HUES48 (cell line): ENCODE data around the gene GPBAR1.

Experiments used
- H3K27ac ChIP-seq: one replicate; pipeline ENCODE4 v1.7.0; 2013; ENCODE audit warnings: low read depth, low read length, inconsistent platforms
- H3K27me3 ChIP-seq: 2 replicates; pipeline ENCODE4 v1.6.1; 2013; ENCODE audit warnings: mild to moderate bottlenecking, low read length; ENCODE audit not compliant: control insufficient read depth, insufficient read depth
- H3K36me3 ChIP-seq: 2 replicates; pipeline ENCODE4 v1.6.1; 2013; ENCODE audit warnings: low read length; ENCODE audit not compliant: control insufficient read depth, insufficient read depth
- H3K4me1 ChIP-seq: 2 replicates; pipeline ENCODE4 v1.6.1; 2013; ENCODE audit warnings: mild to moderate bottlenecking, low read length; ENCODE audit not compliant: control insufficient read depth, insufficient read depth
- H3K4me3 ChIP-seq: 2 replicates; pipeline ENCODE4 v1.5.1; 2013; ENCODE audit warnings: mild to moderate bottlenecking, low read depth, low read length
- H3K9ac ChIP-seq: 2 replicates; pipeline ENCODE4 v1.6.1; 2013; ENCODE audit warnings: mild to moderate bottlenecking, low read depth, low read length, moderate library complexity
- H3K9me3 ChIP-seq: 2 replicates; pipeline ENCODE4 v1.6.1; 2013; ENCODE audit warnings: low read length; ENCODE audit not compliant: control insufficient read depth, insufficient read depth

The GPBAR1 gene

GRCh38 chr2:218260742-218261422 lies at the start of gene GPBAR1:
GPBAR1 (plus strand) TSS chr2:218261015; CDS start chr2:218262725, 1,710 bp downstream.
- Histone ChIP-seq H3K4me3 (no peak within 1 kb of the TSS), H3K4me1 (peaks cover 19% of the 10 kb centered on the region), H3K36me3 (peaks cover 30% of the 10 kb centered on the region), H3K9me3 (no peaks in the 10 kb centered on the region), H3K27ac (peak within 1 kb of the TSS; percentile 63), H3K9ac (no peak within 1 kb of the TSS), H3K27me3 (no peaks in the 10 kb centered on the region)

GRCh38 chr2:218214116-218214515 lies 46.7 kb upstream of the GPBAR1 start:
- no peak overlapping the region for H3K27ac ChIP-seq

DNA sequence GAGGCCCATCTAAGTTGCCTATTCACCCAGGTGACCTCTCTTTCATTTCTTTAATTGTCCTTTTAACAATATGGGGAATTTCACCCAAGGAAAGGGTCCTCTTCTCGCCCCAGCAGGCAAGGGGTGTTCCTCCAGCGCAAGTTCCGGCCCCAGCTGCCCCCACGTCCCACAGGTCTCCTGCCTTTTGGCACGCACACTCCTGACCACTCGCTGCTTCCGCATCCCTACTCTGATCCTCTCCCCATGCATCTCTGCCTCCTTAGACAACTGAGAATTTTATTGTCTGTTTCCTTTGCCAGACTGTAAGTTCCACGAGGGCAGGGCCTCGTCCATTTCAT lies 44.5 kb upstream of the GPBAR1 start:
- Histone ChIP-seq H3K9me3 (no peaks in the 10 kb centered on the region), H3K27me3 (no peaks in the 10 kb centered on the region), H3K36me3 (peaks cover 9% of the 10 kb centered on the region), H3K4me1 (peaks cover 16% of the 10 kb centered on the region), H3K4me3 (peak overlapping the region; percentile 94), H3K9ac (no peak overlapping the region), H3K27ac (peak overlapping the region; percentile 87)

More at GRCh38 chr2:218214116-218214515, 46.7 kb upstream of the GPBAR1 start:
- no peak overlapping the region for H3K4me3 ChIP-seq
- H3K9me3 ChIP-seq: 0 out of 2 replicates have a peak, but pooled peaks cover 4% of the 10 kb centered on the region
- no peak overlapping the region for H3K9ac ChIP-seq
- H3K36me3 ChIP-seq: no peaks in the 10 kb centered on the region
- H3K27me3 ChIP-seq: no peaks in the 10 kb centered on the region
- H3K4me1 ChIP-seq: peaks cover 8% of the 10 kb centered on the region

GRCh38 chr2:218216674-218217359 lies 44.0 kb upstream of the GPBAR1 start, which contains the start of gene ARPC2:
ARPC2 (plus strand) TSS chr2:218217189; CDS start chr2:218217471, 282 bp downstream.
- Histone ChIP-seq H3K9ac (peak within 1 kb of the TSS; percentile 60), H3K4me1 (peaks cover 16% of the 10 kb centered on the region), H3K4me3 (peak within 1 kb of the TSS; percentile 94), H3K36me3 (peaks cover 10% of the 10 kb centered on the region), H3K27ac (peak within 1 kb of the TSS; percentile 87), H3K9me3 (no peaks in the 10 kb centered on the region), H3K27me3 (no peaks in the 10 kb centered on the region)

- H3K9ac ChIP-seq: peak overlapping the region; percentile 60
- H3K27me3 ChIP-seq: no peaks in the 10 kb centered on the region
- peak overlapping the region; percentile 94 for H3K4me3 ChIP-seq
- no peaks in the 10 kb centered on the region for H3K9me3 ChIP-seq
- H3K36me3 ChIP-seq: peaks cover 13% of the 10 kb centered on the region
- peaks cover 16% of the 10 kb centered on the region for H3K4me1 ChIP-seq
- H3K27ac ChIP-seq: peak overlapping the region; percentile 87
These were observed 43.2 kb upstream of the GPBAR1 start for GRCh38 chr2:218217360-218218267.

- H3K4me1 ChIP-seq: peaks cover 16% of the 10 kb centered on the region
These were observed 42.3 kb upstream of the GPBAR1 start for GRCh38 chr2:218218268-218219185.

DNA sequence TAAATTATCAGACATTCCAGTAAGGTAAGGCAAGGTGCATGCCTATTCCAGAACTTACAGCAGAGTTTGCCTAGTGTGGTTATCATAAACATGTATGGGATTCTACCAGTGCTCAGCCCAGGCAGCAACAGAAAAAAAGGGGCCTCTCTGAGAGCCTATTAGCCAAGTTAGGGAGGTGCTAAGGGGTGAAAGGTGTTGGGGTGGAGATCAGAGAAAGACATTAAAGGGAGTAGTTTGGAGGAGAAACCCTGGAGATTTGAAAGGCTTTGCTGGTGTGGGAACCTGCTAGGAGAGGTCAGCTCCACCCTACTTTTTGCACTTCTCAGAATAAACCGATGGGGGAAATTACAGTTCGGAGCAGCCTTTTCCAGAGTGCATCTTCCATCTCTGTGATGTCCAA lies 40.9 kb upstream of the GPBAR1 start:
- Histone ChIP-seq H3K27me3 (no peaks in the 10 kb centered on the region), H3K9ac (no peak overlapping the region), H3K4me3 (no peak overlapping the region), H3K4me1 (peaks cover 16% of the 10 kb centered on the region), H3K9me3 (no peaks in the 10 kb centered on the region), H3K27ac (no peak overlapping the region), H3K36me3 (peaks cover 37% of the 10 kb centered on the region)

More at GRCh38 chr2:218218268-218219185, 42.3 kb upstream of the GPBAR1 start:
- Histone ChIP-seq H3K9ac (0 out of 2 replicates have a peak overlapping the region, but pooled peaks have one; percentile 50), H3K27me3 (no peaks in the 10 kb centered on the region), H3K4me3 (peak overlapping the region; percentile 94), H3K36me3 (peaks cover 23% of the 10 kb centered on the region), H3K9me3 (no peaks in the 10 kb centered on the region), H3K27ac (no peak overlapping the region)

- Histone ChIP-seq H3K4me1 (peaks cover 16% of the 10 kb centered on the region), H3K27me3 (no peaks in the 10 kb centered on the region), H3K36me3 (peaks cover 47% of the 10 kb centered on the region), H3K9me3 (no peaks in the 10 kb centered on the region), H3K9ac (no peak overlapping the region), H3K27ac (no peak overlapping the region), H3K4me3 (no peak overlapping the region)
These were observed 39.8 kb upstream of the GPBAR1 start for GRCh38 chr2:218221000-218221399.

DNA sequence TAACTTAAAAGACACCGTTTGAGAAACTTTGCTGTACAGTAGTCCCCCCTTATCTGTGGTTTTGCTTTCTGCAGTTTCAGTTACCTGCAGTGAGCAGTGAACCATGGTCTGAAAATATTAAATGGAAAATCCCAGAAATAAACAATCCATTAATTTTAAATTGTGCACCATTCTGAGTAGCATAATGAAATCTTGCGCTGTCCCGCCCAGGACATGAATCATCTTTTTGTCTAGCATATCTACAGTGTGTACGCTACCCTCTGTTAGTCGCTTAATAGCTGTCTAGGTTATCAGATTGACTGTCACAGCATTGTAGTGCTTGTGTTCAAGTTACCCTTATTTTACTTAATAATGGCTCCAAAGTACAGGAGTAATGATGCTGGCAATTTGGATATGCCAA lies 37.8 kb upstream of the GPBAR1 start:
- H3K9ac ChIP-seq: no peak overlapping the region
- no peak overlapping the region for H3K4me3 ChIP-seq
- H3K9me3 ChIP-seq: no peaks in the 10 kb centered on the region
- H3K27ac ChIP-seq: no peak overlapping the region
- no peaks in the 10 kb centered on the region for H3K27me3 ChIP-seq
- H3K36me3 ChIP-seq: peaks cover 62% of the 10 kb centered on the region
- peaks cover 16% of the 10 kb centered on the region for H3K4me1 ChIP-seq

GRCh38 chr2:218224186-218224585 lies 36.6 kb upstream of the GPBAR1 start:
- Histone ChIP-seq H3K9ac (no peak overlapping the region), H3K36me3 (peaks cover 72% of the 10 kb centered on the region), H3K27ac (no peak overlapping the region), H3K4me1 (0 out of 2 replicates have a peak, but pooled peaks cover 7% of the 10 kb centered on the region), H3K27me3 (no peaks in the 10 kb centered on the region), H3K9me3 (no peaks in the 10 kb centered on the region), H3K4me3 (no peak overlapping the region)
